ENCODE data around the gene GASK1A.

DNA sequence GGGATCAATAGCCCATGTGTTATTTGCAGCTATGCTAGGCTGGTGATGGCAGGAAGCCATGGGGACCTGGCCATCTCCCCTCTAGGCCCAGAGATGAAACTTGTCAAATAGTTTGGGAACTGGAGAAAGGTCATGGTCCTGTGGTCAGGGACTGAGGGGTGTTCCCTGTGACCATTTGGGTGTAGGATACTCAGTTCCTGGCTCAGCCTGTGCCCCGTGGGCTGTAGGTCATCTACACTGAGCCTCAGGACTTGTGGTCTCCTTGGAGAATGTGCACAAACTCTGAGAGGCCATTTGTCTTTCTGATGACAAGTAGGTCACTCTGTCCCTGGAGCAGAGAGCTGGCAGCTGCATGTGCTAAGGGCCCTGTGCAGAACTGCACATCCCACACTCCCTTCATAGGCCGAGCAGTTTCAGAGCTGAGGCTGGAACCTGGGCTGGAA, 17.5 kb downstream of the GASK1A start:
- TF ChIP-seq, protein P1, sequence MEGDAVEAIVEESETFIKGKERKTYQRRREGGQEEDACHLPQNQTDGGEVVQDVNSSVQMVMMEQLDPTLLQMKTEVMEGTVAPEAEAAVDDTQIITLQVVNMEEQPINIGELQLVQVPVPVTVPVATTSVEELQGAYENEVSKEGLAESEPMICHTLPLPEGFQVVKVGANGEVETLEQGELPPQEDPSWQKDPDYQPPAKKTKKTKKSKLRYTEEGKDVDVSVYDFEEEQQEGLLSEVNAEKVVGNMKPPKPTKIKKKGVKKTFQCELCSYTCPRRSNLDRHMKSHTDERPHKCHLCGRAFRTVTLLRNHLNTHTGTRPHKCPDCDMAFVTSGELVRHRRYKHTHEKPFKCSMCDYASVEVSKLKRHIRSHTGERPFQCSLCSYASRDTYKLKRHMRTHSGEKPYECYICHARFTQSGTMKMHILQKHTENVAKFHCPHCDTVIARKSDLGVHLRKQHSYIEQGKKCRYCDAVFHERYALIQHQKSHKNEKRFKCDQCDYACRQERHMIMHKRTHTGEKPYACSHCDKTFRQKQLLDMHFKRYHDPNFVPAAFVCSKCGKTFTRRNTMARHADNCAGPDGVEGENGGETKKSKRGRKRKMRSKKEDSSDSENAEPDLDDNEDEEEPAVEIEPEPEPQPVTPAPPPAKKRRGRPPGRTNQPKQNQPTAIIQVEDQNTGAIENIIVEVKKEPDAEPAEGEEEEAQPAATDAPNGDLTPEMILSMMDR (IDR thresholded peaks at IDR 0.05; ENCODE audit: insufficient read depth, low read length, poor library complexity, severe bottlenecking): no peak
- TF ChIP-seq EZH2phosphoT487 (conservative IDR thresholded peaks at IDR 0.05; ENCODE audit: low read length): no peak

Measured in SU-DHL-6 (cell line).